GM18498 (cell line): ENCODE results near the gene NUPR1.
"Not testable (repeated sequence)": the region's sequence is repeated elsewhere in the genome, so short reads cannot be mapped to it uniquely, and the experiment has no call there.

Source experiments
- ATAC-seq: cut with Tn5 transposase; IDR thresholded peaks from one replicate; pipeline ENCODE4 v1.9.1; 2021; ENCODE audit warnings: mild to moderate bottlenecking, moderate library complexity; ENCODE audit not compliant: unreplicated experiment

NUPR1 gene

GRCh38 chr16:28538733-28539596 lies at the start of gene NUPR1:
TSS of gene NUPR1 (minus strand) at chr16:28538974. CDS start at chr16:28538907, 67 bp downstream.
- ATAC-seq, result no peak

GRCh38 chr16:28587386-28587785 lies 48.6 kb upstream of the NUPR1 start:
- ATAC-seq, result no peak

- no peak for ATAC-seq
Observed at GRCh38 chr16:28586466-28586865, 47.7 kb upstream of the NUPR1 start.

GRCh38 chr16:28585674-28586073 lies 46.9 kb upstream of the NUPR1 start:
- ATAC-seq, result no peak

- ATAC-seq, result no peak
Observed at GRCh38 chr16:28580726-28581315, 42.0 kb upstream of the NUPR1 start.

- no peak for ATAC-seq
Observed at GRCh38 chr16:28575446-28576109, 36.8 kb upstream of the NUPR1 start.

- no peak for ATAC-seq
Observed at GRCh38 chr16:28574925-28575324, 36.2 kb upstream of the NUPR1 start.

GRCh38 chr16:28573738-28574718 lies 35.3 kb upstream of the NUPR1 start:
- ATAC-seq, result no peak

GRCh38 chr16:28572696-28573510 lies 34.1 kb upstream of the NUPR1 start:
- no peak for ATAC-seq

GRCh38 chr16:28569968-28570752 lies 31.4 kb upstream of the NUPR1 start:
- no peak for ATAC-seq

- no peak for ATAC-seq
Observed at GRCh38 chr16:28569021-28569420, 30.2 kb upstream of the NUPR1 start.

GRCh38 chr16:28567292-28567691 lies 28.5 kb upstream of the NUPR1 start:
- no peak for ATAC-seq

GRCh38 chr16:28566233-28566925 lies 27.6 kb upstream of the NUPR1 start:
- ATAC-seq, result not testable (repeated sequence)

- ATAC-seq, result no peak
Observed at GRCh38 chr16:28563218-28563617, 24.4 kb upstream of the NUPR1 start.

GRCh38 chr16:28562199-28562598 lies 23.4 kb upstream of the NUPR1 start:
- no peak for ATAC-seq

GRCh38 chr16:28561557-28562187 lies 22.9 kb upstream of the NUPR1 start:
- ATAC-seq, result no peak

- ATAC-seq, result no peak
Observed at GRCh38 chr16:28558456-28558855, 19.7 kb upstream of the NUPR1 start.

GRCh38 chr16:28556914-28557320 lies 18.1 kb upstream of the NUPR1 start:
- no peak for ATAC-seq
